SHP77 treated with DMSO at 0.1 percent for 48 hours (cell line): ENCODE data around the gene NWD2.

Experiments used
- DNase-seq: peaks from one replicate; lab custom pipeline; 2025; lab: John Stamatoyannopoulos, UW

Gene NWD2

DNA sequence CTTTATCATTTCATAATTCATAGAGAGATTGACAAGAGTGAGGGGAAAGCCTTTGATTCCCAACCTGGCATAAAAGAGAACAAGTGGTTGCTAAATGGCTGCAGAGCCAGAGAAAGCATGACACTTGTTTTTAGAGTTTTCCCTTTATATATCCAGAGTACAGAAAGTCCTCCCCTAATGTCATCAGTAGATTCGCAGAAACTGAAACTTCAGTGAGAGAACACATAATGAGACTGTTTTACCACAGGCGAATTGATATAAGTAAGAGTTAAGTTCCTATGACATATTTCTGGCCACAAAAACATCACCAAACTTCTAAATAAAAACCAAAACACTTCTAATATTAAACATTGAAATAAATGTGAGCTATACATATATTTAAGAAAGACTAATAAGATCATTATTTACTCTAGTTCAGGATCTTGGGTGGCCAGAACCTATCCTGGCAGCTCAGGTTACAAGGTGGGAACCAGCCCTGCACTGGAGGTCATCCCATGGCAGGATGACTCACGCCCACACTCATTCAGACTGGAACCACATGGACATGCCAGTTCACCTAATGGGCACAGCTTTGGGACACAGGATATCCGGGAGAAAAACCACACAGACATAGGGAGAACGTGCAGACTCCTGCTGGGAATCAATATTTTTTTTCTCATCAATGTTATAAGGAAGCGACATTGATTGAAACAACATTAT lies 35.5 kb downstream of the NWD2 start:
- DNase-seq: no peak

- no peak for DNase-seq
These were observed 54.9 kb downstream of the NWD2 start for GRCh38 chr4:37299468-37299867.

- DNase-seq: no peak
These were observed 60.1 kb downstream of the NWD2 start for GRCh38 chr4:37304612-37305011.

GRCh38 chr4:37305984-37306383 lies 61.4 kb downstream of the NWD2 start:
- no peak for DNase-seq

DNA sequence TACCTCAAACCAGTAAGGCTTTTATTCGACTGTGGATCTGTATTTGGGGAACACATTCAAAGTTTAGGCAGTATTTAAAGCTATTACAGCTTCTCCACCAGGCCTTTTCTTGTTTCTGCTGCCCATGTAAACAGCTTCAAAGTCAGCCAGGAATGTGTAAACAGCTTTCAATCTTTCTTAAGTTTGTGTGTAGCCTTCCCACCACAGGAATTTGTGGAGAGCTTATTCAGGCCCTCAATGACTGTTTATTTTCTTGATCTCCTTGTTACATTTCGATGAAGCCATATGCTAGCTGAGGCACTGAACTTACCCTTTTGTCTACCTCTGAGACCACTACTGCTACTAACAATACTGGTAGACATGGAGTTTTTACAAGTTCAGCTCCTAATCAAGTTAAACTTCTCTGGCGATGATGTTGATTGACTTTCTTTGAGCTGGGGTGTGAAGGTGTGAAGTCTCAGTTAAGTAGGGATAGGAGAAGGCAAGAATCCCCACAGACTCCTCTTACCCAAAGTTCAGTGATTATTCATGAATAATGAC lies 72.6 kb downstream of the NWD2 start:
- no peak for DNase-seq

DNA sequence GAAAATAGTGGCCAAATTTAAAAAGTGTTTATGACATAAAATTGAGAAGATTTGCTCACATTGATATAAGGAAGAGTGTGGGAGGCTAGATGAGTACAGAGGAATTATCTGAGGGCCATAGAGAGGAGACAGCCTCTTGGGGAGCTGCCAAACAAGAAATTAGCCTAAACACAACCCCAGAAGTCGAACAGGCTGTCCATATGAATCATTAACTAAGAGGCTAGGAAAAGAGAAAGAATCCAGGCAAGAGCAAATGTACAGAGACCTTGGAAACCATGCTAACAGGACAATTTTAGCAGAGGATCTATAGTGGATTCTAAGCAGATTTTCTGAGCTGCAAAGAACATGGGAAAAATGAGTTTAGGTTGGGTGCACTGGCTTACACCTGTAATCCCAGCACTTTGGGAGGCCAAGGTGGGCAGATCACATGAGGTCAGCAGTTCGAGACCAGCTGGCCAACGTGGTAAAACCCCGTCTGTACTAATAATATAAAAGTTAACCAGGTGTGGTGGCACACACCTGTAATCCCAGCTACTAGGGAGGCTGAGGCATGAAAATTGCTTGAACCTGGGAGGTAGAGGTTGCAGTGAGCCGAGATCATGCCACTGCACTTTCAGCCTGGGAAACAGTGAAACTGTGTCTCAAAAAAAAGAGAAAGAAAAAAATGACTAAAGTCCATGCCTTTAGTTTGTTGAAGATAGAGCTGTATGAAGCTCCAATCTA lies 76.1 kb downstream of the NWD2 start:
- no peak for DNase-seq

GRCh38 chr4:37322122-37322521 lies 77.6 kb downstream of the NWD2 start:
- DNase-seq: no peak

- DNase-seq: peak; percentile 25
These were observed 80.0 kb downstream of the NWD2 start for GRCh38 chr4:37324546-37324945.

- DNase-seq: no peak
These were observed 82.3 kb downstream of the NWD2 start for GRCh38 chr4:37326852-37327251.

DNA sequence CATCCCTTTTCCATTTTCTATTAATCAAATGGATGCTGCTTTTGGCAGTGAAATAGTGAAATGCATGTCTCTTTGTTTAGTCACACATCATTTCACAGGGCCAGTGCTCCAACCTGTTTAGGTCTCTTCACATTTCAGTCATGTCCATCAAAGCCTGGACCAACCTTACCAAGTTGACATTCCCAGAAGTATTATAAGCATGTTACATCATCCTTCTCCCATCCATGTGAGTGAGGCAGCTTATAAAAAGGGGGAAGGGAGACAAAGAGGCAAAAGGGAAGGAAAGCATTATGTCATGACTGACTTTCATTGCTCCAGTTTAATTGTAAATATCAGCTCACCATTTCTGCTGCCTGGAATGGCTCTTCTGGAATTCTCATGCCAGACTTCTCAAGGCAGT lies 94.4 kb downstream of the NWD2 start:
- peak; percentile 19 for DNase-seq

GRCh38 chr4:37358748-37359147 lies 114.2 kb downstream of the NWD2 start:
- no peak for DNase-seq

- DNase-seq: no peak
These were observed 114.7 kb downstream of the NWD2 start for GRCh38 chr4:37359261-37359660.

GRCh38 chr4:37365888-37366287 lies 121.3 kb downstream of the NWD2 start:
- DNase-seq: no peak

GRCh38 chr4:37367901-37368300 lies 123.4 kb downstream of the NWD2 start:
- no peak for DNase-seq

- DNase-seq: no peak
These were observed 125.5 kb downstream of the NWD2 start for GRCh38 chr4:37370052-37370451.

- DNase-seq: no peak
These were observed 136.6 kb downstream of the NWD2 start for GRCh38 chr4:37381040-37381668.

GRCh38 chr4:37383579-37384229 lies 139.2 kb downstream of the NWD2 start:
- no peak for DNase-seq

- DNase-seq: no peak
These were observed 140.9 kb downstream of the NWD2 start for GRCh38 chr4:37385424-37385823.

DNA sequence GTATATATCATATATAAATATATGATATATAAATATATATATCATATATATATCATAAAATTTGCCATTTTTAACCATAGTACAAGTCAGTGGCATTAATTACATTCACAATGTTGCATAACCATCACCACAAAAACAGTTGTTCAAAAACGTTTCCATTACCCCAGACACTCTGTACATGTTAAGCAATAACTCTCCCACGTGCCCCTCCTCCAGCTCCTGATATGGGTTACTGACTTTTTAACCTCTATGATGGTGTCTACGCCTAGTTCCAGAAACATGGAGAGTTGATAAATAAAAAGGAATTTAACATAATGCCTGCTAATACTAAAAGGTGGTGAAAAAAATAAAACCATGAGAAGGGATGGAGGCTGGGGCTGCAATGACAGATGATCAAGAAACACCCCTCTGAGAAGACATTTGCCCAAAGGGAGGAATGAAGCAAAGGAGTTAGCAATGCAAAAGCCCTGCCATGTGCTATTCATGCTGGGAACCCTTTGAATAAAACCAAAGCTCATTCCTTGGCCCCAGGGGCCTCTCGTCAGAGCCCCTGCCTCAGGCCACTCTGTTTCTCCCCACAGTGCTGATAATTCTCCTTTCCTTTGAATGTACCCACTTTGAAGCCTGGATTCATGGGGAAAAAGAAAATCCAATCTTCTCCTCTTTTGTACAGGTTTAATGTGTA lies 144.3 kb downstream of the NWD2 start:
- DNase-seq: no peak

DNA sequence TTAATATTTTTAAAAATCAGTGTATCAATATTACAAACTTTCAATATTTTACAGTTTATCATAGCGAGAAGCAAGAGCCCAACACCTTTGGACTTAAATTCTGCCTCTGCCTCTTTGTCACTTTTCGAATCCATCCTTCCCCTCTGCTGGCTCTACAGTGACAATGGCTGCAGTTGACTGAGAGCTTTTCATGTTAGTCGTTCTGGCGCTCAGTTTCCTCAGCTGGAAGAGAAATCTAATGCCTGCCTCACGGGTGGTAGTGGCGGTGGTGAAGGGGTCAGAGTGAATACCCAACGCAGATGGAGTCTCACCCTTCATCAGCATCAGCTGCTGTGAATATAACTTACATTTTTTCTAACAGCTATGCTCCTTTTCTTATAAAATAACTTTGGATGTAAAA lies 144.8 kb downstream of the NWD2 start:
- no peak for DNase-seq

DNA sequence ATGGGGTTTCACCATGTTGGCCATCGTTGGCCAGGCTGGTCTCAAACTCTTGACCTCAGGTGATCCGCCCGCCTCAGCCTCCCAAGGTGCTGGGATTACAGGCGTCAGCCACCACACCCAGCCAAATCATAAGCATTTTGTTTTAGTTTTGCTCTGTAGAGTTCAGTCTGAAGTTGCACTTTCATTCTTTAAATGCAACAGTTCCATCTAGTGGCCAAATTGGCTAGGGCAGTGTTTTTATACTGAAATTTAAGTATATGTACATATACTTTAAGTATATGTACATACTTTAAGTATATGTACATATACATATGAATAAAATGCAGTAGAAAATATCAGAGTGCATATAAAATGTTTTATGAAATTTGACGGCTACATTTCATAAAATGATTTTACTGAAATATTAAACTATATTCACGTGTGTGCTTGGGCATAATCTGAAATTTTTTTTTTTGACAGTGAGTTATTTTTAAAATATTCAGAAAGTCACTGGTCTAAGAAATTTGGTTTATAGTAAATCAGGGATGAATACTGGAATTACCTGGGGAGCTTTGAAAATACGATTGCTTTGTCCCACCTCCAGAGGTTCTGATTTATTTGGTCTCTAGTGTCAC lies 145.5 kb downstream of the NWD2 start:
- peak; percentile 7 for DNase-seq
